PC-9 (cell line): ENCODE data around the gene CAMTA1. TPM values are rescaled to one million over a fixed set of nuclear protein-coding genes. Genes with fewer than 3 reads are reported as not detected.

Source experiments
- BruUV-seq: library from RNA; stranded (reverse); fragments of 400-500 nt; replicated peaks from 2 replicates; lab custom pipeline; 2021; lab: Mats Ljungman, UMichigan
- CTCF ChIA-PET: fragments of 300-600 bp; sonication (Branson Sonifier 250); formaldehyde crosslinking; loops from one replicate; lab custom pipeline; 2022; ENCODE audit warnings: antibody characterized with exemption; lab: Charles Lee
- POLR2A ChIA-PET: fragments of 300-600 bp; sonication (Branson Sonifier 250); formaldehyde crosslinking; loops from one replicate; lab custom pipeline; 2022; ENCODE audit warnings: antibody characterized with exemption; ENCODE audit not compliant: unreplicated experiment; lab: Charles Lee
- DNase-seq, 2 experiments: peaks; one replicate each; pipeline versions ENCODE4 v3.0.0 to v3.0.0-alpha.2; 2015 to 2022; ENCODE audit warnings: mixed read lengths in 1 of 2
- H2AFZ ChIP-seq: fragments of 200-600 bp; sonication (generic); 2 replicates; pipeline ENCODE4 v1.8.1; 2017; ENCODE audit warnings: antibody characterized with exemption
- H3F3A ChIP-seq: fragments of 200-600 bp; sonication (generic); 2 replicates; pipeline ENCODE4 v1.8.1; 2017; ENCODE audit warnings: antibody characterized with exemption, mild to moderate bottlenecking, low read depth; ENCODE audit not compliant: insufficient read depth
- H3K27ac ChIP-seq: fragments of 200-600 bp; sonication (generic); 2 replicates; pipeline ENCODE4 v1.6.1; 2016; ENCODE audit warnings: mixed run types
- H3K27me3 ChIP-seq: fragments of 200-600 bp; sonication (generic); 2 replicates; pipeline ENCODE4 v1.6.1; 2016; ENCODE audit warnings: low read depth, mixed run types; ENCODE audit not compliant: insufficient read depth
- H3K36me3 ChIP-seq: fragments of 200-600 bp; sonication (generic); 2 replicates; pipeline ENCODE4 v1.6.1; 2016; ENCODE audit warnings: low read depth, mixed run types
- H3K4me1 ChIP-seq: fragments of 200-600 bp; sonication (generic); replicated peaks from 2 replicates; pipeline ENCODE4 v1.6.1; 2016; ENCODE audit warnings: mixed run types; ENCODE audit not compliant: insufficient read depth
- H3K4me2 ChIP-seq: fragments of 200-600 bp; sonication (generic); 2 replicates; pipeline ENCODE4 v1.6.1; 2017; ENCODE audit warnings: mixed run types
- H3K4me3 ChIP-seq: fragments of 200-600 bp; sonication (generic); 2 replicates; pipeline ENCODE4 v1.6.1; 2016; ENCODE audit warnings: mixed run types
- H3K79me2 ChIP-seq: fragments of 200-600 bp; sonication (generic); 2 replicates; pipeline ENCODE4 v1.6.1; 2017; ENCODE audit warnings: low read depth, mixed run types
- H3K9me2 ChIP-seq: fragments of 200-600 bp; sonication (generic); 2 replicates; pipeline ENCODE4 v1.8.1; 2017; ENCODE audit warnings: mild to moderate bottlenecking; ENCODE audit not compliant: insufficient read depth
- H3K9me3 ChIP-seq: fragments of 200-600 bp; sonication (generic); 2 replicates; pipeline ENCODE4 v1.8.1; 2016; ENCODE audit warnings: low read depth; ENCODE audit not compliant: insufficient read depth
- H4K20me1 ChIP-seq: fragments of 200-600 bp; sonication (generic); 2 replicates; pipeline ENCODE4 v1.8.1; 2017; ENCODE audit not compliant: insufficient read depth
- CTCF ChIP-seq: fragments of 200-600 bp; sonication (generic); conservative IDR thresholded peaks from 2 replicates; pipeline ENCODE4 v1.6.1; 2017; ENCODE audit warnings: mixed run types, antibody characterized with exemption, mild to moderate bottlenecking, moderate library complexity
- EZH2 ChIP-seq: fragments of 200-600 bp; sonication (generic); IDR thresholded peaks from 2 replicates; pipeline ENCODE4 v1.8.0; 2017; ENCODE audit warnings: antibody characterized with exemption, low read depth
- intact Hi-C: fragments of 100-400 bp; cut with micrococcal nuclease; formaldehyde crosslinking; loops from one replicate; pipeline ENCODE4 v1.10.0; 2022; ENCODE audit not compliant: unreplicated experiment
- total RNA-seq: library from RNA; stranded (reverse); gene quantifications from 2 replicates; pipeline ENCODE4 v1.2.3, GENCODE V29; 2021

The CAMTA1 gene
- total RNA-seq, 1 experiment from 2014 or later = 72.3 TPM

- Histone ChIP-seq H2AFZ (no peak overlapping the region), H4K20me1 (no peaks in the 10 kb centered on the region), H3K9me3 (no peaks in the 10 kb centered on the region), H3K79me2 (no peaks in the 10 kb centered on the region), H3K27me3 (peaks cover 64% of the 10 kb centered on the region), H3K4me3 (no peak overlapping the region), H3K4me1 (no peaks in the 10 kb centered on the region), H3K36me3 (no peaks in the 10 kb centered on the region), H3K27ac (no peak overlapping the region), H3K9me2 (no peaks in the 10 kb centered on the region), H3F3A (no peaks in the 10 kb centered on the region), H3K4me2 (no peak overlapping the region)
- intact Hi-C loops = no loop called here
- no peak for TF ChIP-seq CTCF
- no peak for TF ChIP-seq EZH2
- ChIA-PET CTCF (no interaction called here), POLR2A (no interaction called here)
- DNase-seq = no peak
- no TSS peak for BruUV-seq
These were observed 443.2 kb downstream of the CAMTA1 start for GRCh38 chr1:7228252-7228961.

- intact Hi-C loops = no loop called here
- H3K27me3 ChIP-seq = peaks cover 67% of the 10 kb centered on the region
- H3K9me3 ChIP-seq = no peaks in the 10 kb centered on the region
- ChIA-PET POLR2A (no interaction called here), CTCF (no interaction called here)
- H3K4me2 ChIP-seq = no peak overlapping the region
- no peak overlapping the region for H2AFZ ChIP-seq
- no peaks in the 10 kb centered on the region for H3F3A ChIP-seq
- no peaks in the 10 kb centered on the region for H4K20me1 ChIP-seq
- H3K9me2 ChIP-seq = no peaks in the 10 kb centered on the region
- H3K79me2 ChIP-seq = no peaks in the 10 kb centered on the region
- no peak for DNase-seq
- TF ChIP-seq CTCF (no peak), EZH2 (no peak)
- BruUV-seq = no TSS peak
- no peak overlapping the region for H3K4me3 ChIP-seq
- no peak overlapping the region for H3K27ac ChIP-seq
- no peaks in the 10 kb centered on the region for H3K36me3 ChIP-seq
- H3K4me1 ChIP-seq = no peaks in the 10 kb centered on the region
These were observed 443.9 kb downstream of the CAMTA1 start for GRCh38 chr1:7229186-7229585.

GRCh38 chr1:7229696-7230631 is 444.7 kb downstream of the CAMTA1 start:
- Histone ChIP-seq H3K4me2 (no peak overlapping the region), H2AFZ (no peak overlapping the region), H3F3A (no peaks in the 10 kb centered on the region), H3K27ac (no peak overlapping the region), H3K9me3 (no peaks in the 10 kb centered on the region), H3K4me3 (no peak overlapping the region), H3K79me2 (no peaks in the 10 kb centered on the region), H3K36me3 (no peaks in the 10 kb centered on the region), H3K4me1 (no peaks in the 10 kb centered on the region), H3K27me3 (peaks cover 69% of the 10 kb centered on the region), H4K20me1 (no peaks in the 10 kb centered on the region), H3K9me2 (no peaks in the 10 kb centered on the region)
- intact Hi-C loops = no loop called here
- CTCF ChIA-PET = no interaction called here
- TF ChIP-seq EZH2 = no peak
- POLR2A ChIA-PET = no interaction called here
- no TSS peak for BruUV-seq
- no peak for DNase-seq
